GM06990 (cell line): ENCODE results near the gene OR52K1.

Source experiments
- DNase-seq: peaks from one replicate; pipeline ENCODE4 v3.0.0-alpha.2; 2011; ENCODE audit not compliant: insufficient read length; ENCODE audit errors: extremely low read depth
- H3K27me3 ChIP-seq: replicated peaks from 2 replicates; pipeline ENCODE4 v1.6.0; 2011; ENCODE audit warnings: low read length; ENCODE audit not compliant: control insufficient read depth, insufficient read depth
- H3K36me3 ChIP-seq: 2 replicates; pipeline ENCODE4 v1.5.1; 2011; ENCODE audit warnings: low read length; ENCODE audit not compliant: control insufficient read depth, insufficient read depth
- H3K4me3 ChIP-seq: replicated peaks from 2 replicates; pipeline ENCODE4 v1.5.1; 2011; ENCODE audit warnings: low read depth, mild to moderate bottlenecking, control low read depth, low read length
- CTCF ChIP-seq: IDR thresholded peaks from 2 replicates; pipeline ENCODE4 v1.5.1; 2011; ENCODE audit warnings: low read length, control low read depth, mild to moderate bottlenecking, inconsistent platforms; ENCODE audit not compliant: insufficient read depth, poor library complexity, severe bottlenecking

Gene OR52K1

DNA sequence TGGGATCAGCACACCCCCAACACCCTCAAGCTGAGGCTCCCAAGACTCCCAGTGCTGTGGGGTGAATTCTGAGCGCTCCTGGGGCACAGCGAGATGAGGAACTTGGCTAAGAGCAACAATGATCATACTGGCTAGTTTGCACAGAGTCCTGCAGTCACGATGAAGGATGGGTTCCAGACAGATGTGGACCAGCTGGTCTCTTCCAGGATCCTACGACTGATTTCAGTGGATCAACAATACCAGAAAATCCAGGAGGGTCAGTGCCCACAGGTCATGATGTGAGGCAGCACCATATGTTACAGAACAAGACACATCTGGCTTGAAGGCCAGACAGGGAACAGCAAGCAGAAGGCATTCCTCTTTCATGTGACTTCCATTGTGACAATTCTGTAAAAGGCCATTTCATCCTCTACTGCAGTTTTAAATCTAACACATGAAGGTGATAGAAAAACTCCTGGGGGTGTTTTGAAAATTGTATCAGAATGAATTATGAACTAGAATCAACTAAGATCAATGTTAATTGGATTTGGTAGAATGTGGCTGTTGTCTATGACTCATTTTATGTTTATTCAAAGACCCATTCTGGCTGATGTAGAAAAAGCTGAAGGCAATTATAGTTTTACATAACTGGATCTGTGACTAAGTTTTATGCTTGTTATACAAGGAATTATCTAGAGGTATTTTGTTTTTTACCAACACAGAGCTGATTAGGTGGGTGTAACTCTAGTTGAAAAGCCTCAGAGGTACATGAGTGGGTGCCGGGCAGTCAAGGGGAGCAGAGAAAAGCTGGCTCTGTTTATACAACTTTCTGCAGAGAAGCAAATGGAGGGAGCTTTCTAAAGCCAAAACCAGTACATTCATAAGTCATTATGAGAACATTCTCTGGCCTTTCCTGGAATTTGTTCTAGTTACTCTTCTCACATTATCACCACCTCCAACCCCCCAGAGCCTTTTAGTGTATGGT, 29.1 kb downstream of the OR52K1 start:
- no peak overlapping the region for H3K4me3 ChIP-seq
- no peak for DNase-seq
- TF ChIP-seq CTCF, result no peak
- H3K36me3 ChIP-seq, result no peaks in the 10 kb centered on the region
- no peaks in the 10 kb centered on the region for H3K27me3 ChIP-seq

GRCh38 chr11:4514196-4514595, 31.8 kb downstream of the OR52K1 start:
- H3K4me3 ChIP-seq, result no peak overlapping the region
- no peak for DNase-seq
- no peaks in the 10 kb centered on the region for H3K36me3 ChIP-seq
- no peaks in the 10 kb centered on the region; the same call in 1 of the 2 replicates for H3K27me3 ChIP-seq
- no peak for TF ChIP-seq CTCF

DNA sequence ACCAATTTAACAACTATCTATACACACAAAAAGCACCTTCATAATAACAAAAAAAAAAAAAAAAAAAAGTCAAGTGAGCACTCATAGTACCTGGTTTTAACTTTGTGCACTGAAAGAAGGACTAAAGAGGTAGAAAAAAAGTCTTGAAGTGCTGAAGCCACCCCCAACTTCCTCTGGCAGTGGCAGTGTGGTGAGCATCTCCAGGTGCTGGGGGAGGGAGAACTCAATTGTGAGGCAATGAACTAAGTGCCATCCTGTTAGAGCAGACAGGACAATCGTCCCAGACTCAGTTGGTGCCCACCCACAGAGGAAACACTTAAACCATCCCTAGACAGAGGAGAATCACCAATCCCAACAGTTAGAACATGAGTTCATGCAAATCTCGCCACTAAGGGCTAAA, 39.9 kb downstream of the OR52K1 start:
- no peaks in the 10 kb centered on the region; the same call in 1 of the 2 replicates for H3K27me3 ChIP-seq
- no peak for TF ChIP-seq CTCF
- H3K36me3 ChIP-seq, result no peaks in the 10 kb centered on the region
- no peak for DNase-seq
- no peak overlapping the region for H3K4me3 ChIP-seq

GRCh38 chr11:4522752-4523151, 40.3 kb downstream of the OR52K1 start:
- no peak overlapping the region for H3K4me3 ChIP-seq
- H3K36me3 ChIP-seq, result no peaks in the 10 kb centered on the region
- H3K27me3 ChIP-seq, result no peaks in the 10 kb centered on the region; the same call in 1 of the 2 replicates
- no peak for TF ChIP-seq CTCF
- no peak for DNase-seq

GRCh38 chr11:4523666-4524065, 41.2 kb downstream of the OR52K1 start:
- no peaks in the 10 kb centered on the region; the same call in 1 of the 2 replicates for H3K27me3 ChIP-seq
- no peak overlapping the region for H3K4me3 ChIP-seq
- no peak for TF ChIP-seq CTCF
- H3K36me3 ChIP-seq, result no peaks in the 10 kb centered on the region
- DNase-seq, result no peak
